GM12872 (cell line): ENCODE measurements around the gene KY.

Experiments
- CTCF ChIP-seq: IDR thresholded peaks from 3 replicates; pipeline ENCODE4 v1.5.1; 2011; ENCODE audit warnings: low read depth, mild to moderate bottlenecking, low read length, moderate library complexity; ENCODE audit not compliant: insufficient read depth

The KY gene

GRCh38 chr3:134608023-134608770 lies 42.6 kb downstream of the KY start:
- no peak for TF ChIP-seq CTCF

- no peak for TF ChIP-seq CTCF
Measured at GRCh38 chr3:134607054-134608022, 43.5 kb downstream of the KY start.

- TF ChIP-seq CTCF, result no peak
Measured at GRCh38 chr3:134606033-134607025, 44.5 kb downstream of the KY start.

GRCh38 chr3:134605556-134605955 lies 45.3 kb downstream of the KY start:
- no peak for TF ChIP-seq CTCF

- TF ChIP-seq CTCF, result no peak
Measured at GRCh38 chr3:134603956-134604355, 46.9 kb downstream of the KY start.

- no peak for TF ChIP-seq CTCF
Measured at GRCh38 chr3:134603480-134603879, 47.3 kb downstream of the KY start.

- no peak for TF ChIP-seq CTCF
Measured at GRCh38 chr3:134602440-134602814, 48.4 kb downstream of the KY start.
